HG02642 (cell line): ENCODE measurements around the gene MINDY2.
"Not testable (repeated sequence)": the region's sequence is repeated elsewhere in the genome, so short reads cannot be mapped to it uniquely, and the experiment has no call there.

Experiments
- ATAC-seq: cut with Tn5 transposase; IDR thresholded peaks from one replicate; pipeline ENCODE4 v1.9.1; 2021; ENCODE audit warnings: mild to moderate bottlenecking; ENCODE audit not compliant: unreplicated experiment, poor library complexity

The MINDY2 gene

GRCh38 chr15:58795825-58796224 lies 24.7 kb downstream of the MINDY2 start:
- ATAC-seq, result no peak

- ATAC-seq, result no peak
Observed at GRCh38 chr15:58797505-58797904, 26.4 kb downstream of the MINDY2 start.

- no peak for ATAC-seq
Observed at GRCh38 chr15:58805095-58805494, 34.0 kb downstream of the MINDY2 start.

GRCh38 chr15:58823267-58823666 lies 52.2 kb downstream of the MINDY2 start:
- not testable (repeated sequence) for ATAC-seq

GRCh38 chr15:58830556-58830955 lies 59.5 kb downstream of the MINDY2 start:
- ATAC-seq, result no peak

- ATAC-seq, result not testable (repeated sequence)
Observed at GRCh38 chr15:58833681-58834426, 62.8 kb downstream of the MINDY2 start.

- peak; percentile 44 for ATAC-seq
Observed at GRCh38 chr15:58839485-58839884, 68.4 kb downstream of the MINDY2 start.

- no peak for ATAC-seq
Observed at GRCh38 chr15:58840048-58840447, 68.9 kb downstream of the MINDY2 start.

GRCh38 chr15:58842713-58843396 lies 71.8 kb downstream of the MINDY2 start:
- no peak for ATAC-seq

- ATAC-seq, result not testable (repeated sequence)
Observed at GRCh38 chr15:58851205-58851604, 80.1 kb downstream of the MINDY2 start.

- no peak for ATAC-seq
Observed at GRCh38 chr15:58852347-58852746, 81.2 kb downstream of the MINDY2 start.

GRCh38 chr15:58854593-58854992 lies 83.5 kb downstream of the MINDY2 start:
- no peak for ATAC-seq

GRCh38 chr15:58856086-58856485 lies 85.0 kb downstream of the MINDY2 start:
- no peak for ATAC-seq

GRCh38 chr15:58856621-58857020 lies 85.5 kb downstream of the MINDY2 start:
- ATAC-seq, result not testable (repeated sequence)

- ATAC-seq, result no peak
Observed at GRCh38 chr15:58862326-58862725, 91.2 kb downstream of the MINDY2 start.

- no peak for ATAC-seq
Observed at GRCh38 chr15:58864602-58865424, 93.7 kb downstream of the MINDY2 start.

GRCh38 chr15:58865425-58865880 lies 94.4 kb downstream of the MINDY2 start:
- ATAC-seq, result no peak

- ATAC-seq, result no peak
Observed at GRCh38 chr15:58867926-58868325, 96.8 kb downstream of the MINDY2 start.

GRCh38 chr15:58870451-58870850 lies 99.3 kb downstream of the MINDY2 start:
- ATAC-seq, result no peak

- ATAC-seq, result no peak
Observed at GRCh38 chr15:58873267-58873666, 102.2 kb downstream of the MINDY2 start.

GRCh38 chr15:58875343-58875742 lies 104.2 kb downstream of the MINDY2 start:
- ATAC-seq, result no peak
